ENCODE results near the gene ARHGEF1. TPM values are rescaled to one million over a fixed set of nuclear protein-coding genes. Genes with fewer than 3 reads are reported as not detected.

The ARHGEF1 gene, protein sequence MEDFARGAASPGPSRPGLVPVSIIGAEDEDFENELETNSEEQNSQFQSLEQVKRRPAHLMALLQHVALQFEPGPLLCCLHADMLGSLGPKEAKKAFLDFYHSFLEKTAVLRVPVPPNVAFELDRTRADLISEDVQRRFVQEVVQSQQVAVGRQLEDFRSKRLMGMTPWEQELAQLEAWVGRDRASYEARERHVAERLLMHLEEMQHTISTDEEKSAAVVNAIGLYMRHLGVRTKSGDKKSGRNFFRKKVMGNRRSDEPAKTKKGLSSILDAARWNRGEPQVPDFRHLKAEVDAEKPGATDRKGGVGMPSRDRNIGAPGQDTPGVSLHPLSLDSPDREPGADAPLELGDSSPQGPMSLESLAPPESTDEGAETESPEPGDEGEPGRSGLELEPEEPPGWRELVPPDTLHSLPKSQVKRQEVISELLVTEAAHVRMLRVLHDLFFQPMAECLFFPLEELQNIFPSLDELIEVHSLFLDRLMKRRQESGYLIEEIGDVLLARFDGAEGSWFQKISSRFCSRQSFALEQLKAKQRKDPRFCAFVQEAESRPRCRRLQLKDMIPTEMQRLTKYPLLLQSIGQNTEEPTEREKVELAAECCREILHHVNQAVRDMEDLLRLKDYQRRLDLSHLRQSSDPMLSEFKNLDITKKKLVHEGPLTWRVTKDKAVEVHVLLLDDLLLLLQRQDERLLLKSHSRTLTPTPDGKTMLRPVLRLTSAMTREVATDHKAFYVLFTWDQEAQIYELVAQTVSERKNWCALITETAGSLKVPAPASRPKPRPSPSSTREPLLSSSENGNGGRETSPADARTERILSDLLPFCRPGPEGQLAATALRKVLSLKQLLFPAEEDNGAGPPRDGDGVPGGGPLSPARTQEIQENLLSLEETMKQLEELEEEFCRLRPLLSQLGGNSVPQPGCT
- 57.0 to 141 TPM (median 106 TPM) in 5 replicates for total RNA-seq (2022; extraction: Qiagen RNA extraction; ENCODE audit: low read depth)

DNA sequence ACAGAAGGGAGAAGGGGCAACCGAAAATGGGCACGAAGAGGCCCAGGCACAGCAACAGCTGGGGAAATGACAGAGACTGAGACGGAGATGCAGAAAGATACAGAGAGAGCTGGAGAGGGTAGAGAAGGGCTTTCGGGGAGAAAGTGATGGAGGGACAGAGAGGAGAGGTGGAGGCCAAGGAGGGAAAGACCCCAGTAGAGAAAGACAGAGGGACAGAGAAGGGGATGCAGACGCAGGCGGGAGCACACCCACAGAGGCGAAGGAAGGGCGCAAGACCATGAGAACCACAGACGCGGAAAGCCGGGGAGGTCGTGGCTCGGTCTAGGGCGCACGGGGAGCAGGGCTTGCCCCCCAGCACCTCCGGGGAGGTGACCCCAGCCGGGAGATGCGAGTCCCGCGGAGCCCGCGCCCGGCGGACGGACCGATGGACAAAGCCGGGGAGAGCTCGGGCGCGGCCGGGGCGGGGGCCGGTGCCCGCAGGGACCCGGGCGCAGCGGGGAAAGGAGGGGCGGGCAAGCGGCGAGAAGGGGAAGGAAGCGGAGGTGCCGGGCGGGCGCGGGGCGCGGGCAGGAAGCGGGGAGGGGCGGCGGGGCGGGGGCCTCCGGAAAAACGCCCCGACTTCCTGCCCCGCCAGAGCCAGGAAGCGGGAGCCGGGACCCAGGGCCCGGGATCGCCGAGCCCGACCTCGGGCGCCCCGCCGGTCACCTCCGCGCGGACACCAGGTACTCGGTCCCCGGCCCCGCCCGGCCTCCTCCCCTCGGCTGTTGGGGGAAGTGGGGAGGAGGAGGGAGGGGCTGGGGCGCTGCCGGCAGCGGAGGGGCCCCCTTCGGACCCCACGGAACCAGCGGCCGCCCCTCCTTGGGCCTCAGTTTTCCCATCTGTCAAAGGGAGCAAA, at the start of gene ARHGEF1:
Gene ARHGEF1, plus strand, starts transcription at position 617 of the 895 bp plus-strand sequence. CDS start 4,899 bp downstream, outside the sequence.

DNA sequence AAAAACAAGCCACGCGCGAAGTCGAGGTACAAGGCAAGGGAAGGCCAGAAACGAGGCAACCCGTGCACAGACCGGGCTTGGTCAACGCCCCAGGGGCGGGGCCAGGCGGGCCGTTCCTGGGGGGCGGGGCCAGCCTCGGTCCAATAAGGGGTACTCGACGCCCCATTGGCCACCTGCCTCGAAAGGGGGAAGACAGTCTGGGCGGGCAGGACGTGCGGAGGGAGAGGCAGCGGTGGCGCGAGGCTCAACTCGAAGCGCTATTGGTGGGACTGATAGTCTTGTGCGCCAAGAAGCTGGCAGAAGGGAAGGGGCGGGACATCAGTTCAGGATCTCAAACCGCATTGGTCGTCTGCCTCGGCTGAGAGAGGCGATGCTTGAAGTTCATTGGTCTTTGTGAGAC, 38.4 kb upstream of the ARHGEF1 start, which contains the start of gene LYPD4:
Gene LYPD4, minus strand, starts transcription at position 83 of the 400 bp plus-strand sequence. CDS start 5,398 bp downstream, outside the sequence.

DNA sequence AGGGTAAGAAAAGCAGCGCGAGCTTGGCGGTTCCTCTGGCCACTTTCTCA, 38.2 kb upstream of the ARHGEF1 start, which contains the start of gene DMRTC2:
Gene DMRTC2, plus strand, starts transcription at position 42 of the 50 bp plus-strand sequence. CDS start 2,387 bp downstream, outside the sequence.

DNA sequence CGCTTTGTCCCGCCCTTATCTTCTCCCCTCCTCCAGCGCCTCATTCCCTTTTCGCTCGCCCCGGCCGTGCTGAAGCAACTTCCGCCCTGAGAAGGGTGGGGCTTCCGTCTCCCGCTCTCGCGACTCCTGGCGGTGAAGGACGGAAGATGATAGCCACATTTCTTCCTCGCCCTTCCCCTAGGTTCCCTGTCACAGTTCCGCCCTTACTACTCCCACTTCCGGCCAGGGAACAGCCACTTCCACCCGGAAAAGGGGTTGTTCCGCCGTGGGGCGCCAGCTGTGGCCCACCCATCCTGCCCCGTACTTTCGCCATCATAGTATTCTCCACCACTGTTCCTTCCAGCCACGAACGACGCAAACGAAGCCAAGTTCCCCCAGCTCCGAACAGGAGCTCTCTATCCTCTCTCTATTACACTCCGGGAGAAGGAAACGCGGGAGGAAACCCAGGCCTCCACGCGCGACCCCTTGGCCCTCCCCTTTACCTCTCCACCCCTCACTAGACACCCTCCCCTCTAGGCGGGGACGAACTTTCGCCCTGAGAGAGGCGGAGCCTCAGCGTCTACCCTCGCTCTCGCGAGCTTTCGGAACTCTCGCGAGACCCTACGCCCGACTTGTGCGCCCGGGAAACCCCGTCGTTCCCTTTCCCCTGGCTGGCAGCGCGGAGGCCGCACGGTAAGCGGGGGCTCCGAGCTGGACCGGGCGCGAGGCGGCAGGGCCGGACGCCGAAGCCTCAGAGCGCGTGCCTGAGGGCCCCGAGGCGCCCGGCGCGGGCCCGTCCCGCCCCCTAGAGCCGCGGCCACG, 23.2 kb upstream of the ARHGEF1 start, which contains the start of gene RPS19:
Gene RPS19, plus strand, starts transcription at position 638 of the 801 bp plus-strand sequence. CDS start 520 bp downstream, outside the sequence.

DNA sequence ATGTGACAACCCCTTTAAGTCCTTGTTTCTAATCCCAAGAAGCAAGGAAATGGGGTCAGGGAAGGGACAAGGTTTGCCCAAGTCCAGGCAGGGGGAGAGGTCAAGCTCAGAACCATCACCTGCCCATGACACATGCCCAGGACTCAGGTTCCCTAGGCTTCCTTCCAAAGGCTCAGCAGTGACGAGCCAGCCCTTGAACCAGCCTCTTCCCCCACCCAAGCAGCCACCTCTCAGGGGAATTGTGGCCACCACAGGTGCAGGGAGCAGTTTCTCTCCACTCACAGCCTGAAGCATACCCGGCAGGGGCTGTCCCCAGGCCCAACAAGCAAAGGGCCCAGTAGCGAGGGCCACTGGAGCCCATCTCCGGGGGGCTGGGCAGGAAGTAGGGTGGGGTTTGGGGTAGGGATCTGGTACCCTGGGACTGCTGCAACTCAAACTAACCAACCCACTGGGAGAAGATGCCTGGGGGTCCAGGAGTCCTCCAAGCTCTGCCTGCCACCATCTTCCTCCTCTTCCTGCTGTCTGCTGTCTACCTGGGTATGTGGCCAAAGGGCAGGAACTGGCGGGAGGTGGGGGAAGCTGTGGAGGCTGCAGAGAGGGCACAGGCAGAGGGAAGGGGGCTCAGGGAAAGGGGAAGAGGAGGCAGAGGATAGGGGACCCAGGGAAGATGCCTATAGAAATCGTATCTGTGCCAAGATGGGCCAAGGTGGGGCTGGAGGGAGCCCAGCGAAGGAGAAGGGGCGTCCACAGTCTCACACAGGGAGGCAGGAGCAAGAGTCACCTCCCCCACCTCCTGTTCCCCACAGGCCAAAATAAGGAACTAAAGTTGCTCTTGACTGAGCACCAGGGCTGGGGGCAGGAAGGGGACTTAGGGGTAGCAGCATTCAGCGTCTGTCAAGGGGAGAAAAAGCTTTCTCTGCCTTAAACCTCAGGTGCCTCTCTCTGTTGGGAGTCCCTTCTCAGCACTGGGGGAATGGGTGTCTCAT, 5.8 kb upstream of the ARHGEF1 start, which contains the start of gene CD79A:
Gene CD79A, plus strand, starts transcription at position 433 of the 986 bp plus-strand sequence. Its CDS starts 26 bp downstream, at position 459.

DNA sequence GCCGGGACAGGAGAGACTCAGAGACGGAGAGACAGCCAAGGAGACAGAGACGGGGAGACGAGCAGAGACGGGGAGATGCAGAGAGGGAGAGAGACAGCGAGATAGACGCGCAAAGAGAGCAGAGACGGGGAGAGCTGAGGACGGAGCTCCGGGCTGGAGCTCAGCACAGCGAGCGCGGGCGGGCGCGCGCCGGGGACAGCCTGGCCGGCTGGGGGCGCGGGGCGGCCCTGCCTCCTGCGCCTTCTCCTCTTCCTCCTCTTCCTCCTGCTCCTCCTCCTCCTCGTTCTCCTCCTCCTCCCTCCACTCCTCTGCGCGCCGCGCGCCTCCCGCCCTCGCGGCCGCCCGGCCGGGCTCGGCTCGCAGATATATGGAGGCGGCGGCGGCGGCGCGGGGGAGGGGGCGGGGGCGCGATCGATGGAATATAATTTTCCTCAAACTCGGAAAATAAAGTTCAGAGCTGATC, 45.3 kb downstream of the ARHGEF1 start, which contains the start of gene ERFL:
Gene ERFL, minus strand, starts transcription at position 229 of the 463 bp plus-strand sequence. CDS start 15,530 bp downstream, outside the sequence.

Other genes starting within 250 kb of the ARHGEF1 start
- not detected in 5 replicates for gene CEACAM7, start 194.9 kb upstream of the ARHGEF1 start, total RNA-seq (2022; extraction: Qiagen RNA extraction; ENCODE audit: low read depth)
- 1.6 to 2.0 TPM (median 1.9 TPM) in 5 replicates for gene CEACAM5, start 174.6 kb upstream of the ARHGEF1 start, total RNA-seq (2022; extraction: Qiagen RNA extraction; ENCODE audit: low read depth)
- 17.4 to 23.4 TPM (median 20.5 TPM) in 5 replicates for gene CEACAM6, start 127.7 kb upstream of the ARHGEF1 start, total RNA-seq (2022; extraction: Qiagen RNA extraction; ENCODE audit: low read depth)
- gene CEACAM3, start 86.6 kb upstream of the ARHGEF1 start, total RNA-seq (2022; extraction: Qiagen RNA extraction; ENCODE audit: low read depth): not detected in 5 replicates
- not detected in 5 replicates for gene LYPD4, start 38.5 kb upstream of the ARHGEF1 start, total RNA-seq (2022; extraction: Qiagen RNA extraction; ENCODE audit: low read depth)
- gene DMRTC2, start 38.1 kb upstream of the ARHGEF1 start, total RNA-seq (2022; extraction: Qiagen RNA extraction; ENCODE audit: low read depth): not detected in 5 replicates
- gene RPS19, start 22.9 kb upstream of the ARHGEF1 start, total RNA-seq (2022; extraction: Qiagen RNA extraction; ENCODE audit: low read depth): 8,029 to 10,205 TPM (median 9,294 TPM) in 5 replicates
- gene CD79A, start 5.9 kb upstream of the ARHGEF1 start, total RNA-seq (2022; extraction: Qiagen RNA extraction; ENCODE audit: low read depth): 0.51 to 1.4 TPM (median 0.67 TPM) in 5 replicates
- gene ERFL, start 45.3 kb downstream of the ARHGEF1 start, total RNA-seq (2022; extraction: Qiagen RNA extraction; ENCODE audit: low read depth): 0.16 to 0.40 TPM (median 0.25 TPM) in 5 replicates
- gene RABAC1, start 76.1 kb downstream of the ARHGEF1 start, total RNA-seq (2022; extraction: Qiagen RNA extraction; ENCODE audit: low read depth): 139 to 316 TPM (median 257 TPM) in 5 replicates
- 2.0 to 6.2 TPM (median 5.0 TPM) in 5 replicates for gene ATP1A3, start 111.0 kb downstream of the ARHGEF1 start, total RNA-seq (2022; extraction: Qiagen RNA extraction; ENCODE audit: low read depth)
- gene GRIK5, start 187.0 kb downstream of the ARHGEF1 start, total RNA-seq (2022; extraction: Qiagen RNA extraction; ENCODE audit: low read depth): 0.21 to 1.0 TPM (median 0.60 TPM) in 5 replicates
- 21.8 to 39.4 TPM (median 36.5 TPM) in 5 replicates for gene ZNF574, start 193.0 kb downstream of the ARHGEF1 start, total RNA-seq (2022; extraction: Qiagen RNA extraction; ENCODE audit: low read depth)
- 0.14 to 1.2 TPM (median 0.41 TPM) in 5 replicates for gene POU2F2, start 249.3 kb downstream of the ARHGEF1 start, total RNA-seq (2022; extraction: Qiagen RNA extraction; ENCODE audit: low read depth)

Measured in A549 treated with ZK216348 at 1 μM for 4 hours (cell line).